NCI-H187 (cell line): ENCODE results near the gene COX8A.
"Not testable (repeated sequence)": the region's sequence is repeated elsewhere in the genome, so short reads cannot be mapped to it uniquely, and the experiment has no call there.

Source experiments
- DNase-seq, 2 experiments: peaks; one replicate each; lab custom pipeline; 2025; lab: John Stamatoyannopoulos, UW

The COX8A gene

GRCh38 chr11:63970902-63971301 lies 3.5 kb upstream of the COX8A start:
- no peak for DNase-seq

- not testable (repeated sequence) for DNase-seq
Observed at GRCh38 chr11:63973912-63974258, 535 bp upstream of the COX8A start.

GRCh38 chr11:63978551-63979239 lies 4.3 kb downstream of the COX8A start:
- DNase-seq, result no peak

GRCh38 chr11:63979426-63979825 lies 5.0 kb downstream of the COX8A start:
- DNase-seq, result no peak

- DNase-seq, result no peak
Observed at GRCh38 chr11:63985812-63986155, 11.4 kb downstream of the COX8A start.

- DNase-seq, result peak; percentile 87 to 90
Observed at GRCh38 chr11:63986156-63986931, 11.9 kb downstream of the COX8A start, which contains the start of gene OTUB1. OTUB1 (plus strand) TSS chr11:63986438; CDS start chr11:63986457, 19 bp downstream.

GRCh38 chr11:63986932-63987513 lies 12.6 kb downstream of the COX8A start:
- DNase-seq, result no peak

- no peak for DNase-seq
Observed at GRCh38 chr11:63991558-63991957, 17.1 kb downstream of the COX8A start.

GRCh38 chr11:63993100-63993499 lies 18.7 kb downstream of the COX8A start:
- DNase-seq, result no peak

- DNase-seq, result no peak
Observed at GRCh38 chr11:63993993-63994392, 19.6 kb downstream of the COX8A start.

GRCh38 chr11:63996512-63996911 lies 22.1 kb downstream of the COX8A start:
- DNase-seq, result no peak

GRCh38 chr11:63997104-63997700 lies 22.8 kb downstream of the COX8A start:
- DNase-seq, result no peak

GRCh38 chr11:63997801-63998337 lies 23.4 kb downstream of the COX8A start:
- DNase-seq, result no peak

- DNase-seq, result no peak
Observed at GRCh38 chr11:63998558-63999348, 24.3 kb downstream of the COX8A start.

GRCh38 chr11:63999349-64000025 lies 25.1 kb downstream of the COX8A start:
- peak; percentile 74 to 89 for DNase-seq

GRCh38 chr11:64000026-64000739 lies 25.8 kb downstream of the COX8A start:
- DNase-seq, result peak; percentile 16 to 49

- DNase-seq, result no peak
Observed at GRCh38 chr11:64000740-64001483, 26.5 kb downstream of the COX8A start.

GRCh38 chr11:64001484-64002420 lies 27.3 kb downstream of the COX8A start:
- no peak for DNase-seq
